Measurements from ENCODE around the gene SLC43A2. TPM values are rescaled to one million over a fixed set of nuclear protein-coding genes. Genes with fewer than 3 reads are reported as not detected.

The SLC43A2 gene
- total RNA-seq, 2 donors from 2014 or later, result 3.6 to 9.8 TPM

GRCh38 chr17:1551741-1552140 is 76.9 kb downstream of the SLC43A2 start:
- no peak for TF ChIP-seq CTCF (IDR thresholded peaks at IDR 0.05)
- no peak overlapping the region for H3K4me3 ChIP-seq
- no peak for DNase-seq (ENCODE audit: low spot score)
- peaks cover 52% of the 10 kb centered on the region for H3K36me3 ChIP-seq
- no peaks in the 10 kb centered on the region for H3K9me3 ChIP-seq
- no peaks in the 10 kb centered on the region for H3K27me3 ChIP-seq
- no peak overlapping the region for H3K27ac ChIP-seq
- peaks cover 0 to 27% of the 10 kb centered on the region in 2 donors for H3K4me1 ChIP-seq

- DNase-seq (ENCODE audit: low spot score), result no peak
- Histone ChIP-seq H3K9me3 (no peaks in the 10 kb centered on the region), H3K27me3 (no peaks in the 10 kb centered on the region), H3K36me3 (peaks cover 66% of the 10 kb centered on the region), H3K4me1 (no peaks in the 10 kb centered on the region), H3K4me3 (no peak overlapping the region), H3K27ac (no peak overlapping the region)
- no peak for TF ChIP-seq CTCF (IDR thresholded peaks at IDR 0.05)
These were observed 80.6 kb downstream of the SLC43A2 start for GRCh38 chr17:1548032-1548431.

GRCh38 chr17:1546292-1546922 is 82.2 kb downstream of the SLC43A2 start:
- peaks cover 65% of the 10 kb centered on the region for H3K36me3 ChIP-seq
- no peaks in the 10 kb centered on the region for H3K4me1 ChIP-seq
- no peak overlapping the region for H3K27ac ChIP-seq
- DNase-seq (ENCODE audit: low spot score), result no peak
- H3K4me3 ChIP-seq, result no peak overlapping the region
- TF ChIP-seq CTCF (IDR thresholded peaks at IDR 0.05), result no peak
- H3K9me3 ChIP-seq, result no peaks in the 10 kb centered on the region
- H3K27me3 ChIP-seq, result no peaks in the 10 kb centered on the region

GRCh38 chr17:1545618-1546017 is 83.0 kb downstream of the SLC43A2 start:
- H3K27me3 ChIP-seq, result no peaks in the 10 kb centered on the region
- no peak for TF ChIP-seq CTCF (IDR thresholded peaks at IDR 0.05)
- no peak overlapping the region for H3K4me3 ChIP-seq
- no peaks in the 10 kb centered on the region for H3K4me1 ChIP-seq
- DNase-seq (ENCODE audit: low spot score), result no peak
- H3K9me3 ChIP-seq, result no peaks in the 10 kb centered on the region
- H3K27ac ChIP-seq, result no peak overlapping the region
- H3K36me3 ChIP-seq, result peaks cover 66% of the 10 kb centered on the region

- Histone ChIP-seq H3K27me3 (no peaks in the 10 kb centered on the region), H3K36me3 (peaks cover 67% of the 10 kb centered on the region), H3K9me3 (no peaks in the 10 kb centered on the region), H3K4me3 (no peak overlapping the region), H3K4me1 (no peaks in the 10 kb centered on the region), H3K27ac (no peak overlapping the region)
- no peak for TF ChIP-seq CTCF (IDR thresholded peaks at IDR 0.05)
- DNase-seq (ENCODE audit: low spot score), result no peak
These were observed 86.3 kb downstream of the SLC43A2 start for GRCh38 chr17:1542316-1542715.

- Histone ChIP-seq H3K27me3 (no peaks in the 10 kb centered on the region), H3K9me3 (no peaks in the 10 kb centered on the region), H3K4me1 (no peaks in the 10 kb centered on the region), H3K4me3 (no peak overlapping the region), H3K36me3 (peaks cover 64% of the 10 kb centered on the region), H3K27ac (no peak overlapping the region)
- TF ChIP-seq CTCF (IDR thresholded peaks at IDR 0.05), result no peak
- no peak for DNase-seq (ENCODE audit: low spot score)
These were observed 87.2 kb downstream of the SLC43A2 start for GRCh38 chr17:1541367-1541904.

All from right atrium auricular region (tissue), 2 donors.